ENCODE measurements around the gene SLC1A4.

SLC1A4 gene

GRCh38 chr2:64972426-64972825 is 16.8 kb upstream of the SLC1A4 start:
- TF ChIP-seq, protein P1, sequence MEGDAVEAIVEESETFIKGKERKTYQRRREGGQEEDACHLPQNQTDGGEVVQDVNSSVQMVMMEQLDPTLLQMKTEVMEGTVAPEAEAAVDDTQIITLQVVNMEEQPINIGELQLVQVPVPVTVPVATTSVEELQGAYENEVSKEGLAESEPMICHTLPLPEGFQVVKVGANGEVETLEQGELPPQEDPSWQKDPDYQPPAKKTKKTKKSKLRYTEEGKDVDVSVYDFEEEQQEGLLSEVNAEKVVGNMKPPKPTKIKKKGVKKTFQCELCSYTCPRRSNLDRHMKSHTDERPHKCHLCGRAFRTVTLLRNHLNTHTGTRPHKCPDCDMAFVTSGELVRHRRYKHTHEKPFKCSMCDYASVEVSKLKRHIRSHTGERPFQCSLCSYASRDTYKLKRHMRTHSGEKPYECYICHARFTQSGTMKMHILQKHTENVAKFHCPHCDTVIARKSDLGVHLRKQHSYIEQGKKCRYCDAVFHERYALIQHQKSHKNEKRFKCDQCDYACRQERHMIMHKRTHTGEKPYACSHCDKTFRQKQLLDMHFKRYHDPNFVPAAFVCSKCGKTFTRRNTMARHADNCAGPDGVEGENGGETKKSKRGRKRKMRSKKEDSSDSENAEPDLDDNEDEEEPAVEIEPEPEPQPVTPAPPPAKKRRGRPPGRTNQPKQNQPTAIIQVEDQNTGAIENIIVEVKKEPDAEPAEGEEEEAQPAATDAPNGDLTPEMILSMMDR (IDR thresholded peaks at IDR 0.05) = no peak

- TF ChIP-seq, protein P1 (IDR thresholded peaks at IDR 0.05) = no peak
Observed at GRCh38 chr2:64972876-64973275, 16.3 kb upstream of the SLC1A4 start.

GRCh38 chr2:64975232-64975821 is 13.9 kb upstream of the SLC1A4 start:
- TF ChIP-seq, protein P1 (IDR thresholded peaks at IDR 0.05) = no peak

- TF ChIP-seq, protein P1 (IDR thresholded peaks at IDR 0.05) = no peak
Observed at GRCh38 chr2:64976276-64976675, 12.9 kb upstream of the SLC1A4 start.

DNA sequence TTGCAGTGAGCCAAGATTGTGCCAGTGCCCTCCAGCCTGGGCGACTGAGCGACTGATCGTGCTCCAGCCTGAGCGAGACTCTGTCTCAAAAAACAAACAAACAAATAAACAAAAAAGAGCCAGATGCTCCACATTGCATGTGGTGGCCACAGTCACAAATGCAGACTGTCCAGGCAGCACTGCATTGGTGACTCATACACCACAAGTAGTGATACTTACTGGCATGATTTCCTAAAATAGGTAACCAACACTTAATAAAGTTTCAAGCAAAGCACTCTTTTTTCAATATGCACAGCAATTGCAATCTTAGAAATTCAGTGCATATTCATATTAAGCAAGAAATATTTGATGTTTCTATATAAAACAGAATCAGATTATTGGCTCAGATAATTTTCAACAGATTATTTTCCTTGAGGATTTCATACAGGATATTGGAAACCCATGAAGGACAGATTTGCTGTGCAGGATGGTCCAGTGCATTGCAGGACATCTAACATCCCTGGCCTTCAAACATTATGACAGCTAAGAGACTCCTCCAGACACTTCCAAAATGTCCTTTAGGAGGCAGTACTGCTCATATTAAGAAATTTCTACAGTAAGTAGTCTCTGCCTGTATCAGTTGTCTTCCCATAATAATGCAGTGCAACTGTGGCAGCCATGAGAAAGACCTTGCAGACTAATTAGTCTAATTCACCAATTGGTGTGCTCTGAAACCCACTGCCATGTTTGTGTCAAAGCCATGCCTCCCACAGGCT is 10.5 kb upstream of the SLC1A4 start:
- TF ChIP-seq, protein P1 (IDR thresholded peaks at IDR 0.05) = no peak

DNA sequence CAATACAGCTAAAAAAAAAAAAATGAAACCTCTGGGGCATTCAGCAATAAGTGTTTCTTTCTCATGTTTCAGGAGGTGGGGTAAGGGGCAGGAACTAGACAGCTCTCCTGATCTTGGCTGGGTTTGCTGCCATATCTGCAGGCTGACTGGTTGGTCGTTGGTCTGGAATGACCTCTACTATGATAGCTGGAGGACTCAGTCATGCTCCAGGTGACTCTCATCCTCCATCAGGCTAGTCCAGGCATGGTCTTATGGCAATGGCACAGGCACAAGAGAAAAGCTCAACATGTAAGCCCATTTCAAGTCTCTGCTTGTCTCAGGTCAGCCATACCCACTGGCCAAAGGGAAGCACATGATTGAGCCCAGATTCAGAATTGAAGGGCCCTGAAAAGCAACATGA is 9.5 kb upstream of the SLC1A4 start:
- TF ChIP-seq, protein P1 (IDR thresholded peaks at IDR 0.05) = no peak

GRCh38 chr2:64980183-64980582 is 9.0 kb upstream of the SLC1A4 start:
- TF ChIP-seq, protein P1 (IDR thresholded peaks at IDR 0.05) = no peak
